H1 (cell line): Measurements from ENCODE around the gene KCNJ12. TPM values are rescaled to one million over a fixed set of nuclear protein-coding genes. Genes with fewer than 3 reads are reported as not detected.

ENCODE experiments used
- BACH1 ChIP-seq: IDR thresholded peaks from 2 replicates; pipeline ENCODE4 v1.6.1; 2012; ENCODE audit warnings: low read length, improper control_type of control experiment
- NRF1 ChIP-seq: IDR thresholded peaks from 2 replicates; pipeline ENCODE4 v1.6.1; 2011; ENCODE audit warnings: mild to moderate bottlenecking, low read depth, low read length, improper control_type of control experiment
- PHF8 ChIP-seq: fragments of 200-600 bp; sonication (generic); conservative IDR thresholded peaks from 2 replicates; pipeline ENCODE4 v1.7.1; 2012; ENCODE audit warnings: low read depth, mild to moderate bottlenecking, inconsistent platforms, low read length, moderate library complexity
- RBBP5 ChIP-seq: IDR thresholded peaks from 2 replicates; pipeline ENCODE4 v1.7.1; 2012; ENCODE audit warnings: low read depth, mild to moderate bottlenecking, inconsistent platforms, low read length, moderate library complexity, borderline replicate concordance
- SP1 ChIP-seq: IDR thresholded peaks from 2 replicates; pipeline ENCODE4 v1.6.1; 2011; ENCODE audit warnings: low read depth, low read length
- TAF1 ChIP-seq: IDR thresholded peaks from 2 replicates; pipeline ENCODE4 v1.6.1; 2011; ENCODE audit warnings: mild to moderate bottlenecking, low read depth, low read length
- TEAD4 ChIP-seq: IDR thresholded peaks from 2 replicates; pipeline ENCODE4 v1.6.1; 2012; ENCODE audit warnings: low read depth, low read length, inconsistent platforms, mixed read lengths
- ZNF274 ChIP-seq: IDR thresholded peaks from 2 replicates; pipeline ENCODE4 v1.7.0; 2012; ENCODE audit warnings: low read length, borderline replicate concordance; ENCODE audit errors: extremely low read depth
- polyA plus RNA-seq, 7 experiments: library from polyadenylated mRNA; depleted of rRNA in 3 of 7; stranded (reverse) in 5 of 7; unstranded in 2 of 7; fragments of >200 nt in 5 of 7; fragments of 200-250 nt in 2 of 7; gene quantifications; 1 replicate in 5 of 7; 2 replicates in 1 of 7; 4 replicates in 1 of 7; pipeline versions ENCODE4 v1.2.1 to v1.2.3, GENCODE V29; 2011 to 2013; ENCODE audit warnings: missing spikeins in 2 of 7, mixed read lengths in 2 of 7
- total RNA-seq: library from RNA; stranded (reverse); fragmentation: NEBNext Ultra II Directional; extraction: Animal tissue kit (Norgen Biotek cat#: 25700); gene quantifications from 2 replicates; pipeline ENCODE4 v1.2.1, GENCODE V29; 2021
- TF ChIP-seq, protein P1 (sequence below): fragments of 300-600 bp; sonication (generic); IDR thresholded peaks from 2 replicates; pipeline ENCODE4 v1.7.1; 2012; ENCODE audit warnings: low read length, moderate library complexity, mild to moderate bottlenecking, inconsistent platforms; ENCODE audit not compliant: insufficient replicate concordance

KCNJ12 gene
- total and polyA plus RNA-seq, 2 of the 8 experiments (the other 6 are each of a cell fraction or from before 2014, with no cell fraction given): 1.2 to 1.5 TPM

DNA sequence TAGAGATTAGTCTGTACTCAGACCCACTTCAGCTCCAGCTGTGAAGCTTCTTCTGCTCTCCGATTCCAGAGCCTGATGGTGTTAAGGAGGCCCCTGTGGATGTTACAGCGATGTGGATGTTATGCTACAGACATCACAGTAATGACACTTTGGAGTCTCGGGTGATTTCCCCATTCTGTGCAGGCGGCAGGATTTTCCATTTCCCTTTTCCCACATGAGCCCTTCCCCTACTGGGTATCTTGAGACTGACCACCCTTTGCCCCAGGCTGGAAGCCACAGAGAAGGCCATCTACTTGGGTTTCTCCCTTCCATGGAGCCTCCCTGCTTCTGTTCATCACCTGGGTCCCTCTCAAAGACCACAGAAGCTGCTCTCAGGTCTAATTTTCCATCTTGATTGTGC is 78.3 kb downstream of the KCNJ12 start (continued):
- TF ChIP-seq, protein P1, sequence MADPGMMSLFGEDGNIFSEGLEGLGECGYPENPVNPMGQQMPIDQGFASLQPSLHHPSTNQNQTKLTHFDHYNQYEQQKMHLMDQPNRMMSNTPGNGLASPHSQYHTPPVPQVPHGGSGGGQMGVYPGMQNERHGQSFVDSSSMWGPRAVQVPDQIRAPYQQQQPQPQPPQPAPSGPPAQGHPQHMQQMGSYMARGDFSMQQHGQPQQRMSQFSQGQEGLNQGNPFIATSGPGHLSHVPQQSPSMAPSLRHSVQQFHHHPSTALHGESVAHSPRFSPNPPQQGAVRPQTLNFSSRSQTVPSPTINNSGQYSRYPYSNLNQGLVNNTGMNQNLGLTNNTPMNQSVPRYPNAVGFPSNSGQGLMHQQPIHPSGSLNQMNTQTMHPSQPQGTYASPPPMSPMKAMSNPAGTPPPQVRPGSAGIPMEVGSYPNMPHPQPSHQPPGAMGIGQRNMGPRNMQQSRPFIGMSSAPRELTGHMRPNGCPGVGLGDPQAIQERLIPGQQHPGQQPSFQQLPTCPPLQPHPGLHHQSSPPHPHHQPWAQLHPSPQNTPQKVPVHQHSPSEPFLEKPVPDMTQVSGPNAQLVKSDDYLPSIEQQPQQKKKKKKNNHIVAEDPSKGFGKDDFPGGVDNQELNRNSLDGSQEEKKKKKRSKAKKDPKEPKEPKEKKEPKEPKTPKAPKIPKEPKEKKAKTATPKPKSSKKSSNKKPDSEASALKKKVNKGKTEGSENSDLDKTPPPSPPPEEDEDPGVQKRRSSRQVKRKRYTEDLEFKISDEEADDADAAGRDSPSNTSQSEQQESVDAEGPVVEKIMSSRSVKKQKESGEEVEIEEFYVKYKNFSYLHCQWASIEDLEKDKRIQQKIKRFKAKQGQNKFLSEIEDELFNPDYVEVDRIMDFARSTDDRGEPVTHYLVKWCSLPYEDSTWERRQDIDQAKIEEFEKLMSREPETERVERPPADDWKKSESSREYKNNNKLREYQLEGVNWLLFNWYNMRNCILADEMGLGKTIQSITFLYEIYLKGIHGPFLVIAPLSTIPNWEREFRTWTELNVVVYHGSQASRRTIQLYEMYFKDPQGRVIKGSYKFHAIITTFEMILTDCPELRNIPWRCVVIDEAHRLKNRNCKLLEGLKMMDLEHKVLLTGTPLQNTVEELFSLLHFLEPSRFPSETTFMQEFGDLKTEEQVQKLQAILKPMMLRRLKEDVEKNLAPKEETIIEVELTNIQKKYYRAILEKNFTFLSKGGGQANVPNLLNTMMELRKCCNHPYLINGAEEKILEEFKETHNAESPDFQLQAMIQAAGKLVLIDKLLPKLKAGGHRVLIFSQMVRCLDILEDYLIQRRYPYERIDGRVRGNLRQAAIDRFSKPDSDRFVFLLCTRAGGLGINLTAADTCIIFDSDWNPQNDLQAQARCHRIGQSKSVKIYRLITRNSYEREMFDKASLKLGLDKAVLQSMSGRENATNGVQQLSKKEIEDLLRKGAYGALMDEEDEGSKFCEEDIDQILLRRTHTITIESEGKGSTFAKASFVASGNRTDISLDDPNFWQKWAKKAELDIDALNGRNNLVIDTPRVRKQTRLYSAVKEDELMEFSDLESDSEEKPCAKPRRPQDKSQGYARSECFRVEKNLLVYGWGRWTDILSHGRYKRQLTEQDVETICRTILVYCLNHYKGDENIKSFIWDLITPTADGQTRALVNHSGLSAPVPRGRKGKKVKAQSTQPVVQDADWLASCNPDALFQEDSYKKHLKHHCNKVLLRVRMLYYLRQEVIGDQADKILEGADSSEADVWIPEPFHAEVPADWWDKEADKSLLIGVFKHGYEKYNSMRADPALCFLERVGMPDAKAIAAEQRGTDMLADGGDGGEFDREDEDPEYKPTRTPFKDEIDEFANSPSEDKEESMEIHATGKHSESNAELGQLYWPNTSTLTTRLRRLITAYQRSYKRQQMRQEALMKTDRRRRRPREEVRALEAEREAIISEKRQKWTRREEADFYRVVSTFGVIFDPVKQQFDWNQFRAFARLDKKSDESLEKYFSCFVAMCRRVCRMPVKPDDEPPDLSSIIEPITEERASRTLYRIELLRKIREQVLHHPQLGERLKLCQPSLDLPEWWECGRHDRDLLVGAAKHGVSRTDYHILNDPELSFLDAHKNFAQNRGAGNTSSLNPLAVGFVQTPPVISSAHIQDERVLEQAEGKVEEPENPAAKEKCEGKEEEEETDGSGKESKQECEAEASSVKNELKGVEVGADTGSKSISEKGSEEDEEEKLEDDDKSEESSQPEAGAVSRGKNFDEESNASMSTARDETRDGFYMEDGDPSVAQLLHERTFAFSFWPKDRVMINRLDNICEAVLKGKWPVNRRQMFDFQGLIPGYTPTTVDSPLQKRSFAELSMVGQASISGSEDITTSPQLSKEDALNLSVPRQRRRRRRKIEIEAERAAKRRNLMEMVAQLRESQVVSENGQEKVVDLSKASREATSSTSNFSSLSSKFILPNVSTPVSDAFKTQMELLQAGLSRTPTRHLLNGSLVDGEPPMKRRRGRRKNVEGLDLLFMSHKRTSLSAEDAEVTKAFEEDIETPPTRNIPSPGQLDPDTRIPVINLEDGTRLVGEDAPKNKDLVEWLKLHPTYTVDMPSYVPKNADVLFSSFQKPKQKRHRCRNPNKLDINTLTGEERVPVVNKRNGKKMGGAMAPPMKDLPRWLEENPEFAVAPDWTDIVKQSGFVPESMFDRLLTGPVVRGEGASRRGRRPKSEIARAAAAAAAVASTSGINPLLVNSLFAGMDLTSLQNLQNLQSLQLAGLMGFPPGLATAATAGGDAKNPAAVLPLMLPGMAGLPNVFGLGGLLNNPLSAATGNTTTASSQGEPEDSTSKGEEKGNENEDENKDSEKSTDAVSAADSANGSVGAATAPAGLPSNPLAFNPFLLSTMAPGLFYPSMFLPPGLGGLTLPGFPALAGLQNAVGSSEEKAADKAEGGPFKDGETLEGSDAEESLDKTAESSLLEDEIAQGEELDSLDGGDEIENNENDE: no peak
- TF ChIP-seq NRF1 (no peak), BACH1 (no peak), TAF1 (no peak), RBBP5 (no peak), TEAD4 (no peak), PHF8 (no peak), ZNF274 (no peak), SP1 (no peak)
